ENCODE results near the gene PPP1R3E. TPM values are rescaled to one million over a fixed set of nuclear protein-coding genes. Genes with fewer than 3 reads are reported as not detected.

PPP1R3E gene
- total and polyA plus RNA-seq, 2 of the 13 experiments (the other 11 are each of a cell fraction or from before 2014, with no cell fraction given): 16.5 to 26.5 TPM

DNA sequence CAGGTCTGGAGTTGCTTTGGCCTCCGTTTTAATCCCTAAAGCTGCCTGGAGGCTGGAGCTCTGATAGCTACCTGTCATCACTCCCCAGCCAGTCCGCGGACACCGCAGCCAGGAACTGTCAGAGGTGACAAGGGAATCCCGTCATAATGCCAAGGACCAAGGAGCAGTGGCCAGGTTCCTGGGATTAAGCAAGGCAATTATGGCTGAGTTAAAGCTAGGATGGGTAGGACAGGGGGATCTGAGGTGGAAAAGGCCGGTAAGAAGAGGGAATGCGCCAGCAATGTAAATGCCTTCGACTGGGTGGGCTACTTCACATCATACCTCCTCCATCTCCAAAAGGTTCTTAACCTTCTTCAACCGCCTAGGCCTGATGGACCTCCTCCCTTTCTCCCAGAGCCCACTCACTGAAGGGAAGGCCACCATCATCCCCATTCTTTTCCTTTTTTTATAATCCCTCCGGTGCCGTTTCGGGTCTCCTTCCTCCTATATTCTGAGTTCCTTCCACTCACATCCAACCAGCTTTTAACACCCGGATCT is 1.9 kb downstream of the PPP1R3E start (continued):
- TF ChIP-seq ZFYVE20 (CRISPR knock-in tag; IDR thresholded peaks at IDR 0.05; ENCODE audit: borderline replicate concordance, low read depth) (no peak; the same call in 1 of the 2 replicates), TFAP4 (IDR thresholded peaks at IDR 0.05; ENCODE audit: borderline replicate concordance, low read depth) (no peak), YY1 (IDR thresholded peaks at IDR 0.05; ENCODE audit: insufficient read depth, insufficient replicate concordance, low read depth, low read length) (no peak), CEBPB (IDR thresholded peaks at IDR 0.05; ENCODE audit: borderline replicate concordance, low read depth, low read length) (no peak), PHF8 (CRISPR knock-in tag; IDR thresholded peaks at IDR 0.05) (no peak), ZNF350 (CRISPR knock-in tag; IDR thresholded peaks at IDR 0.05; ENCODE audit: borderline replicate concordance, low read depth) (no peak), ONECUT2 (CRISPR knock-in tag; IDR thresholded peaks at IDR 0.05) (no peak), JUND (CRISPR knock-in tag; IDR thresholded peaks at IDR 0.05) (no peak), MTERF4 (CRISPR knock-in tag; IDR thresholded peaks at IDR 0.05) (peak; percentile 60), PRPF4 (IDR thresholded peaks at IDR 0.05; ENCODE audit: low read depth, low read length, poor library complexity, severe bottlenecking) (no peak), DBP (CRISPR knock-in tag; IDR thresholded peaks at IDR 0.05; ENCODE audit: not compliant biosample characterization) (no peak), MYC (CRISPR knock-in tag; IDR thresholded peaks at IDR 0.05; ENCODE audit: borderline replicate concordance) (no peak; the same call in 1 of the 2 replicates), KAT8 (CRISPR knock-in tag; IDR thresholded peaks at IDR 0.05) (no peak), HMGXB3 (CRISPR knock-in tag; IDR thresholded peaks at IDR 0.05; ENCODE audit: borderline replicate concordance) (no peak), ZNF451 (CRISPR knock-in tag; IDR thresholded peaks at IDR 0.05) (no peak), KLF6 (CRISPR knock-in tag; IDR thresholded peaks at IDR 0.05) (no peak), ZNF234 (CRISPR knock-in tag; conservative IDR thresholded peaks at IDR 0.05) (no peak)
- TF ChIP-seq, protein P1, sequence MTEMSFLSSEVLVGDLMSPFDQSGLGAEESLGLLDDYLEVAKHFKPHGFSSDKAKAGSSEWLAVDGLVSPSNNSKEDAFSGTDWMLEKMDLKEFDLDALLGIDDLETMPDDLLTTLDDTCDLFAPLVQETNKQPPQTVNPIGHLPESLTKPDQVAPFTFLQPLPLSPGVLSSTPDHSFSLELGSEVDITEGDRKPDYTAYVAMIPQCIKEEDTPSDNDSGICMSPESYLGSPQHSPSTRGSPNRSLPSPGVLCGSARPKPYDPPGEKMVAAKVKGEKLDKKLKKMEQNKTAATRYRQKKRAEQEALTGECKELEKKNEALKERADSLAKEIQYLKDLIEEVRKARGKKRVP (CRISPR knock-in tag; IDR thresholded peaks at IDR 0.05): no peak
- TF ChIP-seq, protein P2, sequence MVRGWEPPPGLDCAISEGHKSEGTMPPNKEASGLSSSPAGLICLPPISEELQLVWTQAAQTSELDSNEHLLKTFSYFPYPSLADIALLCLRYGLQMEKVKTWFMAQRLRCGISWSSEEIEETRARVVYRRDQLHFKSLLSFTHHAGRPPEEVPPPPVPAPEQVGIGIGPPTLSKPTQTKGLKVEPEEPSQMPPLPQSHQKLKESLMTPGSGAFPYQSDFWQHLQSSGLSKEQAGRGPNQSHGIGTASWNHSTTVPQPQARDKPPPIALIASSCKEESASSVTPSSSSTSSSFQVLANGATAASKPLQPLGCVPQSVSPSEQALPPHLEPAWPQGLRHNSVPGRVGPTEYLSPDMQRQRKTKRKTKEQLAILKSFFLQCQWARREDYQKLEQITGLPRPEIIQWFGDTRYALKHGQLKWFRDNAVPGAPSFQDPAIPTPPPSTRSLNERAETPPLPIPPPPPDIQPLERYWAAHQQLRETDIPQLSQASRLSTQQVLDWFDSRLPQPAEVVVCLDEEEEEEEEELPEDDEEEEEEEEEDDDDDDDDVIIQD (CRISPR knock-in tag; IDR thresholded peaks at IDR 0.05; ENCODE audit: low read depth): no peak
